Activated CD8-positive, alpha-beta memory T cell treated with anti-CD3 and anti-CD28 coated beads for 36 hours (primary cell): ENCODE measurements around the gene WDR88. TPM values are rescaled to one million over a fixed set of nuclear protein-coding genes. Genes with fewer than 3 reads are reported as not detected.
"Not testable (repeated sequence)": the region's sequence is repeated elsewhere in the genome, so short reads cannot be mapped to it uniquely, and the experiment has no call there.

ENCODE experiments used
- CTCF ChIA-PET: fragments of 350-600 bp; sonication (Branson Sonifier 250); formaldehyde crosslinking; loops from one replicate; lab custom pipeline; 2021; ENCODE audit warnings: antibody characterized with exemption; lab: Charles Lee
- POLR2A ChIA-PET: fragments of 350-600 bp; sonication (Branson Sonifier 250); formaldehyde crosslinking; loops from one replicate; lab custom pipeline; 2021; ENCODE audit warnings: antibody characterized with exemption; lab: Charles Lee
- total RNA-seq, 2 experiments: library from RNA; stranded (reverse); gene quantifications; one replicate each; pipeline ENCODE4 v1.2.3, GENCODE V29; 2021

WDR88 gene
- total RNA-seq, 2 experiments from 2014 or later, result not detected

DNA sequence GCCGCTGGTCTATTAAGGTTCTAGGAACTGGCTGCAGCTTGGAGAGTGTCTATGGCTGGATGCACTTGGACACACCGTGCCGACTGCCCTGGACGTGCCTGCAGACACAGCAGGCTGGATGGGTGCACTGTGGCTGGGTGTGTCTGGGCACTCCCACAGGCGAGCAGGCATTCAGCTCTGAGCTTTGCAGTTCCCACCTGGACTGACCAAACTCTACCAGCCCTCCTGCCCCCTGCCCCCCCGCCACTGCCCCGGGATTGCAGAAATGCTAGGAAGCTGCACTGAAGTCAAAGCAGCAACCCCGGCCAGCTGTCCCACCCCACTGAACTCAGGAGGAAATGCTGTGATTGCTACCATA lies 55.2 kb downstream of the WDR88 start:
- POLR2A ChIA-PET, result interaction anchor here (0.5 kb wide), 1 partner anchor 505 kb away, joined by 5 read pairs; no protein-coding TSS in a partner anchor

DNA sequence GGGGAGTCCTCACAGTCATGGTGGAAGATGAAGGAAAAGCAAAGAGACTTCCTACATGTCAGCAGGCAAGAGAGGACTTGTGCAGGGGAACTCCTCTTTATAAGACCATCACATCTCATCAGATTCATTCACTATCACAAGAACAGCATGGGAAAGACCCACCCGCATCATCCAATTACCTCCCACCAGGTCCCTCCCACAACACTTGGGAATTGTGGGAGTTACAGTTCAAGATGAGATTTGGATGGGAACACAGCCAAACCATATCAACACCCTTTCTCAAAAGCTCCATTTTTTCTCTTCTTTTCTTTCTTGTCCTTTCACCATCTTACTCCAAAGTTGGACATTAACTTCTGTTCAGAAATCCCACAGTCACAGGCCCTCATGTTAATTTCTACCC lies 57.5 kb downstream of the WDR88 start:
- POLR2A ChIA-PET, result no interaction called here
- CTCF ChIA-PET, result interaction anchor here (1.2 kb wide), 1 partner anchor 12 kb away, joined by 4 read pairs; no protein-coding TSS in a partner anchor

More for the DNA sequence above, 55.2 kb downstream of the WDR88 start:
- CTCF ChIA-PET, result interaction anchor here (0.9 kb wide), 1 partner anchor 43 kb away, joined by 3 read pairs; no protein-coding TSS in a partner anchor

DNA sequence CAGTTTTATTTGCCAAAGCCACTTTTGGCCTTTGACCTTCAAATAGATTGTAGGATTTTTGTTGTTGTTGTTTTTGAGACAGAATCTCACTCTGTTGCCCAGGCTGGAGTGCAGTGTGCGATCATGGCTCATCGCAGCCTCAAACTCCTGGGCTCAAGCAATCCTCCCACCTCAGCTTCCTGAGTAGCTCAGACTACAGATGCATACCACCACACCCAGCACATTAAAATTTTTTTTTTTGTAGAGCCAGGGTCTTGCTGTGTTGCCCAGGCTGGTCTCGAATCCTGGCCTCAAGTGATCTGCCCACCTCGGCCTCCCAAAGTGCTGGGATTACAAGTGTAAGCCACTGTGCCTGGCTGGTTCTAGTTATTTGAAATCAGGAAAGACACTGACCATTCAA lies 59.2 kb downstream of the WDR88 start:
- CTCF ChIA-PET, POLR2A ChIA-PET: not testable (repeated sequence)

DNA sequence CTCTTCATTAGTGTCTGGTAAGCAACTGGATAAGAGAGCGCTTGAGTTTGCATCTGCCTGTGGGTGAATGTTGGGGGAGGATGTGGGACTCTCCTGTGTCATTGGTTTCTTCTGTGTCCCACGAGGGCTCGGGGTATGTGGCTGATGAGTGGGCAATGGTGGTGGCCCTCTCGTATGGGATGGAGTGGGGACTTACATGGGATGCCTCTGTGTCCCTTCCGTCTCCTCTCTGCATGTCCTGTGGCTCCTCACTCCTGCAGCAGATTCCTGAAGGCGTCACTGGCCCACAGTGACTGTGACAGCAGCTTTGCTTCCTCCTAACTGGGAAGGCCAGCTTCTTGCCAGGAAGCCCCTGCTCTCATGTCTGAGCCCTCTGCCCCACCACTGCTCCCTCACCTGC lies 59.6 kb downstream of the WDR88 start:
- ChIA-PET CTCF (no interaction called here), POLR2A (no interaction called here)

DNA sequence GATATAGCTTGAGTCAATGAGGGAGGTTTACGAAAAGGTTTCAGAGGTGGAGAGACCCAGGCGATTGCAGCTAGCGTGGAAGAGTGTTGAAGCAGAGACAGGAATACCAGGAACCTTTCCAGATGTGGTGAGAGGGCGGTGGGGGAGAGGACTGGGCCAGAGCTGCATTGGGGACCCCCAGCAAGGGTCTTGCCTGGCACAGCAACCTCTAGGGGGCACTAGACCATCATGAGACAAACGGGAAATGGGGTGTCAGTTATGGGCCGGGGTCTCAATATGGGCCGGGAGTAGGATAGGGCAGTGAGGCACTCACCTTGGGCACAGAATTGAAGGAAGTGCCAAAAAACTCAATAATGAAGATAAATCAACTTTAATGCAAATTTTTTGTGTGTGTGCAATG lies 60.1 kb downstream of the WDR88 start:
- ChIA-PET CTCF (interaction anchor here (1.0 kb wide), 1 partner anchor 10 kb away, joined by 3 read pairs; no protein-coding TSS in a partner anchor), POLR2A (no interaction called here)

DNA sequence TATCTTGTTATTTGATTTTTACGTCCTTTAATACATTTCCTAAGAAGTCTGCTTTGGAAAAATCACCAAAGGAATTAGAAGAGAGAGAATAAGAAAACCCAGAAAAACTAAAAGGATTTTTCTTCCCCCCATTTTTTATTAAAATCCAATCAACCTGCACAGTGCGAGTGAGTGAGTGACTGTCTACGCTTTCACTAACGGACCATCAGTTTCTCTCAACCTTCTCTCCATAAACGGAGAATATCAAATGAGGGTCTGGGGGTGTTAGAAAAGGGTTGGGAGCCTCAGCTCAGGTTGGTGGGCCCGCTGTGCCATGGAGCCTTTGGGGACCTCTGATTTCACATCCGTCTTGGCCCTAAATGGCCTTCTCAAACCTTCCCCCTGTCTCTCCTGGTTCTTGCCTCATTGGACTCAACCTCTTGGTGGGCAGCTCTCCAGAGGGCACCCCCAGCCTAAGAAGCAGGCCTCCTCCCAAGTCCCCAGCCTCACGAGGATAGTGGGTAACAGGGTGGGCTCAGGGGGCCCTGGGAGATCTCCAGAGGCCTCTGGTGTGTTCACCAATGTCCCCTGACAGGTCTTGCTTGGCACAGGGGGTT lies 61.5 kb downstream of the WDR88 start:
- CTCF ChIA-PET, result no interaction called here
- POLR2A ChIA-PET, result no interaction called here

DNA sequence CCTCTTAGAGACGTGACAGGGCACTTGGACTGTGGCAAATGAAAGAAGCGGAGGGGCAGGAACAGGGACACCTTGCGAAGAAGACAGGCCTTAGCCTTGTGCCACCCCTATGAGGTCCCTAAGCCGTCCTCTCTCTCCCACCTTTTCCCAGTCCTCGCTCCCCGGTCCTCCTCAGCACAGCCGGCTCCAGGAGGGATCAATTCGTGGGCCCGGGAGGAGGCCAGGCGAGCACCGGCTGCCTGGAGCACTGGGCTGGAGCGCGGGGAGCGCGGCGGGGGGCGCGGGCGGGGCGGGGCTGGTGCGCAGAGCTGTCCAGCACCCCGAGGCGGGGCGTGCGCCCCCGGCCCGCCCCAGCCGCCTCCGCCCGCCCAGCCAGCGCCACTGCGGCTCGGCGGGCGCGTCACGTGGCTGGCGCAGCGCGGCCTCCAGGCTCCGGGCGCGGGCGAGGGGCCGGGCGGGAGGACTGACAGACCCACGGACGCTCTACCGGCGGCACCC lies 62.0 kb downstream of the WDR88 start, which contains the start of gene LRP3:
Gene LRP3 (plus strand): TSS at position 466 of the 498 bp plus-strand sequence. CDS start 456 bp downstream, outside the sequence.
- POLR2A ChIA-PET, result no interaction called here

DNA sequence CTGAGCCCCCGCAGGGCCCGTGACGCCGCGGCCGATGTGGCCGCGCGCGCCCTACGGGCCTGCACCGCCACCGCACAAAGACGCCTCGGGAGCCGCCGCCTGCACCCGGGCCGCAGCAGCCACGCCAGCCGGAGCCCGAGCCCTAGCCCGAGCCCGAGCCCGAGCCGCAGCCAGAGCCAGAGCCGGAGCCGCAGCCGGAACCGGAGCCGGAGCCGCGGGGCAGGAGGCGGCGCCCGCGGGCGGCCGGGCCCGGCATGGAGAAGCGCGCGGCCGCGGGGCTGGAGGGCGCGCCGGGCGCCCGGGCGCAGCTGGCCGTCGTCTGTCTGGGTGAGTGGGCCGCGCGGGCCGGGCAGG lies 62.6 kb downstream of the WDR88 start:
- ChIA-PET CTCF (no interaction called here), POLR2A (no interaction called here)

More for the DNA sequence above, 62.0 kb downstream of the WDR88 start, which contains the start of gene LRP3:
- CTCF ChIA-PET, result no interaction called here

DNA sequence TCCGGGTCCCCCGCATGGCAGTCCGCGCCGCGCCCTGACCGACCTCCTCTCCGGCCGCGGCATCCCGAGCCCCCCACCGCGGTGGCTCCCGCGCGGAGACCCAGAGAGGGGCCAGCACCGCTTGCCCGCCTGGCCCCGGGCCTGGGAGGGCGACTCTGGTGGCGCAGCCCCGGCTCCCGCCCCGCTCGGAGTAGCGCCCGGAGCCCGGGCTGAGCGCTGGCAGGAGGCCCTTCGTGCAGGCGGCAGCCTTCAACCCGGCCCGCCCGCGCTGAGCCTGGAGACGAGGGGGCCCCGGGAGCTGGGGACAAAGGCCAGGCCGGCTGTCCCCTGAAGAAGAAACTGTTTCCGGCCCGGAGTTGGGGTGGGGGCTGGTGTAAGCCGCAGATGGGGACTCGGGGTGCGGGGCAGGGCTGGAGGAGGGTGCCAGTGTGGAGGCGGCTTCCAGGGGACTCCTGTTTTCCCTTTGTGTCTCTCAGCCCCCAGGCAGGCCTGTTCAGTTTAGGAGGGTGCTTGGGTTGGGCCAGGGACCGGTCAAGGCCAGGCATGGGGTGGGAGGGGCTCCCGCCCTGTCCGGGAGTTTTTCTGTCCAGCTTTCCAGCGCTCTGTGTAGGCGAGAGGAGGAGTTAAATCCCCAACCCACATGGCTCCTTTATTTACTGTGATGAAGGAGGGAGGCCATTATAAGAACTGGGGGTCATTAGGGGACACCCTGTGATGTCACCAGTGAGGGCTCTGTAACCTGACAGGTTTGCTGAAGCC lies 63.2 kb downstream of the WDR88 start:
- POLR2A ChIA-PET, result no interaction called here
- CTCF ChIA-PET, result interaction anchor here (2.9 kb wide), 1 partner anchor 11 kb away, joined by 10 read pairs; no protein-coding TSS in a partner anchor

DNA sequence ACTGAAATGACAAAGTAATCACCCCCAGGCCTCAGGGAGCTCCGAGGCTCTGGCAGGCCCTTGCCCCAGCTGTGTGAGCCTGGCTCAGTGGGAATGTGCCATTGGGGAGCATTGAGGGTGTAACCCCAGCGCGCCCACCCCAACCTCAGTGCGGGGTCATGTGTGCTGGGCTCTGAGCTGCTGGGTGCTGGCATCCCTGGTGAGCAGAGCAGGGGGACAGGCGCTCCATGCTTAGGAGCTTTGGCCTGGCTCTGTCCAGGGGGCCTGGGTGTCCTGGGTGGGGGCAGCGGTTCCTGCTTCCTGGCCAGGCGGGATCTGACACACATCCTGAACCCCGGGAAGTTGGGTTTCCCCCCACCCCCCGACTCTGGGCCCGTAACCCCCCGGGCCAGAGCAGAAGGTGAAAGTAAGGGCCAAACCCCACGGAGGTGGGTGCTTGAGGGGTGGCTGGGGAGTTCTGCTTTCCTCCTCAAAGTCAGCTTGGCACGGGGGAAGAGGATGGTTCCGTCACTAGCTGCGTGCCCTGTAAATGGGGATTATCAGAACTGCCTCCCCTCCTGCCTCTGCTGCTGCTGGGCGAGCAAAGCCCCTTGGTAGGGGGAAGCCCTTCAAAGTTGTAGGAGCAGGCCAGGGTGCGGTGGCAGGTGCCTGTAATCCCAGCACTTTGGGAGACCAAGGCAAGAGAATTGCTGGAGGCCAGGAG lies 63.9 kb downstream of the WDR88 start:
- POLR2A ChIA-PET, result no interaction called here
- CTCF ChIA-PET, result interaction anchor here (0.6 to 2.9 kb wide), 2 partner anchors 11 to 401 kb away, joined by 3 to 10 read pairs; no protein-coding TSS in a partner anchor

DNA sequence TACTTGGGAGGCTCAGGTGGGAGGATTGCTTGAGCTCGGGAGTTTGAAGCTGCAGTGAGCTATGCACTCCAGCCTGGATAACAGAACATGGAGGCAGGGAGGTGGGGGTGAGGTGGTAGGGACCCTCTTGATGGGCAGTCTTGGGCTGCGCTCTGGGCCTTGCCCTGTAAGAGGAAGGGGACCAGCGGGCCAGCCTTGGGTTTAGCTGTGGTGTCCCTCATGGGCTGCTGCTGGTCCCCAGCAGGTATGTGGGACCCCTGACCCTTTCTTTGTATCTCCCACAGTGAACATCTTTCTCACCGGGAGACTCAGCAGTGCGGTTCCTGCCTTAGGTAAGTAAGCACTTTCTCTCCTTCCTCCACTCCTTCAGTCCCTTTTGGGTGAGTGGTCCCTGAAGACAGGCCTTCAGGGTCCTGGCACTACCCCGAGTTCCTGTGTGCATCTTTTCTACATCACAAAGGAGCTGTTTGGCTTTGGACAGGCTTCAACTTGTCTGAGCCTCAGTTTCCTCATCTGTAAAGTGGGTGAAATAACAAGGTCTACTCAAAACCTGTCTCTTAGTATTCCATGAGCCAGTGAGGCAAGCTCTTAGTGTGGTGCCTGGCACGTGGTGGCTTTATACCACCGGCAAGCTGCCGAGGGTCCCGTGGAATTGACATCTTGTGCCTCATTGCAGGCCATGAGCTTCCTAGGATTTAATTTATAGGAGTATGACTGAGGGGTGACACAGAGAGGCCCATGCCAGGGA lies 64.7 kb downstream of the WDR88 start:
- CTCF ChIA-PET, result interaction anchor here (0.6 to 2.9 kb wide), 4 partner anchors 12 to 402 kb away, joined by 3 to 10 read pairs (median 3); no protein-coding TSS in a partner anchor
- POLR2A ChIA-PET, result no interaction called here

DNA sequence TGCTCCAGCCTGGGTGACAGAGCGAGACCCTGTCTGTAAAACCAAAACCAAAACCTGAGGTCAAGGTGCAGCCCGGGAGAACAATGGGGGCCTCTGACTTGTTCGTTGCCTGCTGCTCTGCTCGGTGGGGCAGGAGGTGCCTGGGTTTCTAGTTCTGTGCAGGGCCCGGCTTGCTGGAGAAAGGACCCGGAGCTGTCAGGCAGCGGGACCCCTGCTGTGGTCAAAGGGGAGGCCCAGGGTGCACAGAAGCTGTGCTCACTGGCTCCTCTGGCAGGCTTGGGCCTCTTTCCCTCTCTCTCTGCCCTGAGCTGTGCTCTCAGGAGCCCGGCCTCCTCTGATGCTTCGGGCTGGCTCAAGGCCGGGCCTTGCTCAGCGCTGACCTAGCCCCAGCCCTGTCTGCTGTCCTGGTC lies 65.7 kb downstream of the WDR88 start:
- CTCF ChIA-PET, result interaction anchor here (0.9 to 2.9 kb wide), 3 partner anchors 13 to 53 kb away, joined by 3 to 10 read pairs (median 3); no protein-coding TSS in a partner anchor
- POLR2A ChIA-PET, result no interaction called here

DNA sequence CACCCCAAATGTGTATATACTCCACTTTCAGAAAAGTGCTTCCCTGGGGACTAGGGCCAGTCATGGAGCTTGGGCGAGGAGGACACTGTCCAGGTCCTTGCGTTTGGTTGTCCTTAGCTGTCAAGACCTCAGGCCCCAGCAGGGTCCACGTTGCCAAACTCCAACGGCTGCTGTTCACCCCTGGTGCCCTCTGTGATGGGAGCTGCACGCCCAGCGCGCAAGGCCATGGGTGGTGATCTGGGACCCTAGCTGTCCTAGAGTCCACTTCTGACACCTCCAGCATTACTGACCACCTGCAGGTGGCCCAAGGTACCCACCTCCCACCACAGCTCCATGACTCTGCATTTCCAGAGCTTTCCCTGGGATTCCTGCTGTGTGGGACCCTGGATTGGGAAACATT lies 66.3 kb downstream of the WDR88 start:
- ChIA-PET POLR2A (no interaction called here), CTCF (no interaction called here)

DNA sequence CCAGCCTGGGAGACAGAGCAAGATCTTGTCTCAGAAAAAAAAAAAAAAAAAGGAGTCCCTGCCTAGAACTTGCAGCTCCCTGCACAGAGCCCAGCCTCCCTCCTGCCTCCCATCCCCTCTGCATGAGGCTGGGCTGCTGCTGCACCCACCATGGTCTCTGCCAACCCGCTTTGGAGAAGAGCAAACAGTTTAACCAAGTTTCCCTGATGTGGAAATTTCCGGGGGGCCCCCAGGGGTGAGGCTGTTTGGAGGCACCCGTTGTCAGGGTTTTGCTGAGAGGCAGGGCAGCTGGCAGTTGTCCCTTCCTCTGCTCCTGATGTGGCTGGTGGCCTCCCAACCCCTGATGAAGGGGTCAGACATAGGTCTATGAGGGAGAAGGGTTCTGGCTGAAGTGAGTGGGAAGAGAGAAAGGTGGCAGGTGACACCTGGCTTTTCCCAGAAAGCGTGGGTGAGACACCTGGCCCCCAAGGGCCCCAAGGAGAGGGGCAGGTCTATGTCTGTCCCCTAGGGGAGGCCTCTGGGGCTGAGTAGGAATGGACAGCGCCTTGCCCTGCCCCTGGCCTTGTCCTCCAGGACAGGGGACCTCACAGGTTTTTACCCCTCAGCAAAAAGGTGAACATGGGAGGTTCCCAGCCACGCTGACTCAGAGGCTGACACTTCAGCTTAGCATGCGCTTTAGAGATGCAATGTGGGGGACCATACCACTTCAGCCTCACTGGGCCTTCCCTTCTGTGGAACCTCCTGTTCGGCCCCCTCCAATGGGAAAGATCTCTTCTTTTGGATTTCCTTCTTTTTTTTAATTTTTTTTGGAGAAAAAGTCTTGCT lies 67.7 kb downstream of the WDR88 start:
- ChIA-PET CTCF (no interaction called here), POLR2A (no interaction called here)

DNA sequence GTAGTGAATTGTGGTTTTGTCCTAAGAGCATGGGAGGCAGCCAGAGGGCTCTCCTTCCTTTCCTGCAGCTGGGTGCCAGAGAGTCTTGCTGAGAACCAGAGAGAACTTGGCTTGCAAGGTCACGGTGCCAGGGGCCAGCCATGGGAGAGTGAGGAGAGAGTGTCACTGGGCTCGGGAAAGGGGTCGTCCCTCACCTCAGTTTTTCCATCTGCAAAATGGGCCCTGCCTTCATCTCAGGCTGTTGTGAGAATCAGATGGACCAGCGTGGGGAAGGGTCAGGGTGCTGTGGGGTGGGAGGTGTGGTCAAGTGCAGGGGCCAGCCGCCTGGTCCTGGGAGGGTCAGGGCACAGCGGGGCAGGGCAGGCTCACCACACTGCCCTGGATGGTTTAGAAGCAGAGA lies 69.6 kb downstream of the WDR88 start:
- ChIA-PET POLR2A (no interaction called here), CTCF (no interaction called here)

DNA sequence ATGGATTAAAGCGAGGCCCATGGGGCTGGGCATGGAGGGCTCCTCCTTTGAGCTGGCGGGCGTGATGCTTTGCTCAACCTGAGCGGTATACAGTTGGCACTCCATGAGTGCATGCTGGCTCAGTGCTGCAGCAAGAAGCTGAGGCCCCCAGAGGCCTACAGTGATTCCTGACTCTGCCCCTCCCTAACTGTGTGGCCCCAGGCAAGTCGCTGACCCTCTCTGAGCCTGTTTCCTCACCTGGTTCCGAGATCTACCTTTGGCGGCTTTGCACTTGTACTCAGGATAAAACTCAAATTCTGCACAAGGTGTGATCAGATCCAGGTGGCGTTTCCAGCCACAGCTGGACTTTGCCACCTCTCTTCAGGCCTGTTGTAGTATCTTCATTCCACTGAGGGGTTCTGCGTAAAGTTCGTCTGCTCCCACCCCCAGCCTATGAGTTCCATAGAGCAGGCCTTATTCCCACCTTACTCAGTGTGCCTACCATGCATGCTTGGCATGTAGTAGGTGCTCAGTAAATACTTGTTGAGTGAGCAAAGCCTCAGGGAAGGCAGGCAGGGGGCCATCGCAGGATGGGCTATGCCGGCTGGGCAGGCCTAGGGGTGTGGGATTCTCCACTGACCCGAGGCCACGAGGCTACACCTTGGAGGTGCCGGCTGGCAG lies 70.1 kb downstream of the WDR88 start:
- ChIA-PET POLR2A (no interaction called here), CTCF (no interaction called here)

DNA sequence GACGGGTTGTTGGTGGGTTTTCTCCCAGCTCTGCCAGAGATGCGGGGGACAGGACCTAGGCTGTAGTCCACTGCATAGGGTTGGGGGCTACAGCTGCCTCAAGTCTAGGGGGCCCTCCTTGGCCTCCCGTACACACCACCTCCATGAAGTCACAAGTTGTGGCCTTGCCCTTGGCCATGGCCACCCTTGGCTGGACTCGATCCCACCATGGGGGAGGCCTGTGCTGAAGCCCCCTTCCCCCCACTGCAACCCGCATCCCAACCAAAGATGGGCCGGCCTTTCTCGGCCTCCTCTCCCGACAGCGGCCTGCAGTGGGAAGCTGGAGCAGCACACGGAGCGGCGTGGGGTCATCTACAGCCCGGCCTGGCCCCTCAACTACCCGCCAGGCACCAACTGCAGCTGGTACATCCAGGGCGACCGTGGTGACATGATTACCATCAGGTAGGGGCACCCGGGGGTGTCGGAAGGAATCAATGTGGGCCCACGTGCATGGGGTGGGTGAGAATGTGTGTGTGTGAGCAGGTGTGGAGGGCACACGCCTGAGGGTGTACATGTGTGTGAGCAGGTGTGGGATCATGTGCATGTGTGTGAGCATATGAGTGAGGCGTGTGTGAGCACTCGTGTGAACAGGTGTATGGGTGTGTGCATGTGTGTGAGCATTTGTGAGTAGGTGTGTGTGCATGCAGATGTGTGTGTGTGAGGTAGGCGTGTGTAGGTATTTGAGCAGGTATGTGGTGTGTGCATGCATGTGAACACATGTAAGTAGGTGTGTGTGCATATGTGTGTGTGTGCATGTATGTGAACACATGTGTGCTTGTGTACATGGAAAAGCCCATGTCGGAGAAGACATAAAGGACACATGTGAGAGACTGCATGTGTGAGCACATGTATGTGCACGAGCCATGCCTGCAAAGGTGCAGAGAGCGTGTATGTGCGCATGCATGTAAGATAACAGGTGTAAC lies 70.9 kb downstream of the WDR88 start:
- ChIA-PET POLR2A (no interaction called here), CTCF (no interaction called here)
